Activated T-cell treated with anti-CD3 and anti-CD28 coated beads for 24 hours (primary cell): ENCODE measurements around the gene PRDM9.
"Not testable (repeated sequence)": the region's sequence is repeated elsewhere in the genome, so short reads cannot be mapped to it uniquely, and the experiment has no call there.

Experiments used
- DNase-seq: peaks from one replicate; pipeline ENCODE4 v3.0.0-alpha.2; 2020; ENCODE audit warnings: low read depth

PRDM9 gene

DNA sequence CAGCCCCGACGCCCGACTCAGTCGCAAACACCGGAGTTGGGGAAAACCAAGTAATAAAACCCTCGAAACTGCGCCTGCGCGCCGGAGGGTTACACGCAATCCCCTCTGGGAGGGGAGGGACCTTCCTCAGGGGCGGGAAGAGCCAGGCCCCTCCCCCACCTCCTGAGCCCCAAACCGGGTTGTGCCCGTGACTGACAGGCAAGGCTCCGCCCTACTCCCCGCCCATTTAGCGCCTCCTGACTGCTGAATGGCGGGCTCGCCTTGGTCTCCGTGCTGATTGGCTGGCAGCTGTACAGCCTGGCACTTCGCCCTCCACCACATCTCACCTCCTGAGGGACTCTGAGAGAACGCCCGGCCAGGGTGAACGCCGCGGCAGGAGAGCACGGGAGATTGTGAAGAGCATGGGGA is at the start of gene PRDM9:
PRDM9 (plus strand) TSS at position 332 of the 408 bp plus-strand sequence. CDS start 1,425 bp downstream, outside the sequence.
- peak; percentile 1 for DNase-seq

DNA sequence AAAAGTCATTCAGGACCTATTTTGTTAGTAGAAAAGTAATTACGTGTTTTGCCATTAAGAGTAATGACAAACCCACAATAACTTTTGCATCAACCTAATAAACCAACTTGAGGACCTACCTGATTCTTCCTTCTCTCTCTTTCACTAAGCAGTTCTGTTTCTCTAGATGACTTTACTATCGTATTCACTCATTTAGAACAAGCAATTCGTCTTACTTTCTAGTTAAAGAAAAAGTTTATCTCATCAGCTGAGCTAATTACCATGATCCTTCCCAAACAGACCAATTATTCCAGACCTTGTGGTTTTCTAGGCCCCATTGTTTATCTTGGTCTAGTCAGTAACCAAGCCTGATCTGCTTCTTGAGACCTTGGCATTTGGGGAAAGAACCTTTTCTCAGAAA is 49.6 kb upstream of the PRDM9 start:
- DNase-seq = no peak

DNA sequence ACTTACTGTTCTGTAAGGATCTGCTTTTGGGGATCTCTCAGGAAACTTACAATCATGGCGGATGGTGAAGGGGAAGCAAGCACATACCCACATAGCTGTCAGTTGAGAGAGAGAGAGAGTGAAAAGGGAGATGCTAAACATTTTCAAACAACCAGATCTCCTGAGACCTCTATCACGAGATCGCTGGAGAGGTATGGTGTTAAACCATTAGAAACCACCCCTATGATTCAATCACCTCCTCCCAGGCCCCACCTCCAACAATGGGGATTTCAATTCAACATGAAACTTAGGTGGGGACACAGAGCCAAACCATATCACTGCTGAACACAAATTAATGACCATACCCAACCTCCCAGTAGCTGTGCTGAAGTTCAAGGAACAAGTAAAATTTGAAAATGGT is 48.2 kb upstream of the PRDM9 start:
- no peak for DNase-seq

DNA sequence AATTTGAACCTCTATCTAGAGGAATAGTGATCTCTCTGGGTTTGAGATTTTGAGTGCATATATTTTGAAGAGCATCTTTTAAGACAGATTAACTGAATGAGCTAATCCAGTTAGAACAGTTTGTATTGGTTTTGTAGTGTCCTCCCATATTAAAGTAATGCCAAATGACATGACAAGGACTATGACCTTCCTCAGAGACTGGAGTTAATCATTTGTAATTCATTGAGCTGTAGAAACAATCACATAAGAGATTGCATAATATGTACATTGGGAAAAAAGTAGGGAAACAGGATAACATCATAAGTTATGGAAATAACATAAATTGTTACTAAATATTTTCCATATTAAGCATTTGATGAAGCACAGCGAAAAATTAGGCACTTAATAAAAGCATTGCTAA is 45.8 kb upstream of the PRDM9 start:
- no peak for DNase-seq

DNA sequence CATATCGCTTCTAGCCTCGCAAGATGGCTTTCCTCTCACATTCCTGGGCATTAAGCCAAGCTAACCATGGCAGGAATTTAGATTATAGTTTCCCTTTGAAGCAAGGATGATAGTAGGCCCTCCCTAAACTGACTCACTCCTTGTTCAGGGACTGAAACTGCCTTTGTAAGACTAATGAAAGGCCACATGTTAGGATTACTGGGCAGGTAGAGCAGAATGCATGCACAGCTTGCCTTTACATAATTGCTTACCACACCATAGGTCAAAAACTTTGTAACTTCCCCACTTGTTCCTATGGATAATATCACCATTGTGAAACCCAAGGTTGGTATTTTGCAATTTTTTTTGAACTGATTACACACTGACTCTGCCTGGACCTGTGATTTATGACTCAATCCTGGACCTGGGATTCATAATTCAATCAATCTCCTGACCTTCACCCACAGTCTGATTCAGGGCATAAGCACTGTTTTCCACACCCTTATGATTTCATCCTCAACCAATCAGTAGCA is 41.0 kb upstream of the PRDM9 start:
- DNase-seq = no peak

DNA sequence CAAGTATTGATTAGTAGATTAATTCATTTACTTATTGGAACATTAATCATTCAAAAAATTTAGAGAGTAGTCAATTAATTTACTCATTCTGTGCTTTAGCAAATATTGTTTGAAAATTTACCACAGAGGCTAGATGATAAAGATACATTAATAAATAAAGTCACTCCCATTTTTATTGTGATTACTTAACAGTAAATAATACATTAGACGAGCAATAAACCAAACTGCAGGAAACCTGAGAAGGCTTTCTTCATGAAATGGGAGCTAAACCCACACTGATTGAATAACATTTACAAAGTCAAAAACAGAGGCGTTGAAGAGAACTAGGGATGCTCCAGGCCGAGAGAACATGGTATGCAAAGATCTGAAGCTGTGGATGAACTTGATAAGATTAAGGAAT is 38.8 kb upstream of the PRDM9 start:
- no peak for DNase-seq

DNA sequence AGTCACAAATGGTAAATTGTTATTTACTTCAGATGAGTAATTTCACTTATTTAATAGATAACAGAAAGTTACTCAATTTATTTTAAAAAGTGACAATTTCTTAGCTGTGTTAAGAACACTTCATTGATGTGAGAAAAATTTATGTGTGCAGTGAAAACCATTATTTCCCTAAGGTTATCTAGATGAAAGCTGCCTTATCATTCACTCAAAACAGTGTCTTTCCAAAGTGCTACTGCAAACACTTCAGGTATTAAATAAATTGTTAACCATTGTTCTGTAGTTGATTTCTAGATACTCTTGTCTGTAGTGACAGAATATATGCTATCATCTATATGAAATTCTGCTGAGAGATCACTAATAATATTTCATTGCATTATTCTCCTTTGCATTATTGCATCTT is 33.5 kb upstream of the PRDM9 start:
- DNase-seq = no peak

DNA sequence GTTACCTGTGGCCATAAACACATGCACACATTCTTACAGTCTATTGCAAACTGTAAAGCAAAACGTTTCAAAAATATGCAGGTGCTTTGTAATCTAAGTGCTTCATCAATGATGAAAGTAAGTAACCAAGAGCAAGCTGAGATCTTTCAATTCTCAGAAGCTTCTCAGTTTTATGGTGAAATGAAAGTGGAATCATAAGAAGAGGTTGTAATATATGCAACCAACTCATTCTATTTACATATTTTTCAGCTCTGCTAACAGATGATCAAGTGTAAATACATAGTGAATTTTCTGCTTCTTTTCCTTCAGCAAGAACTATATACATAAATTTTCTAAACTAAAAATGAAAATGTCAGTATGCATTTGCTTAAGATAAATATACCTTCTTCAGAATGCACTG is 33.1 kb upstream of the PRDM9 start:
- DNase-seq = no peak

DNA sequence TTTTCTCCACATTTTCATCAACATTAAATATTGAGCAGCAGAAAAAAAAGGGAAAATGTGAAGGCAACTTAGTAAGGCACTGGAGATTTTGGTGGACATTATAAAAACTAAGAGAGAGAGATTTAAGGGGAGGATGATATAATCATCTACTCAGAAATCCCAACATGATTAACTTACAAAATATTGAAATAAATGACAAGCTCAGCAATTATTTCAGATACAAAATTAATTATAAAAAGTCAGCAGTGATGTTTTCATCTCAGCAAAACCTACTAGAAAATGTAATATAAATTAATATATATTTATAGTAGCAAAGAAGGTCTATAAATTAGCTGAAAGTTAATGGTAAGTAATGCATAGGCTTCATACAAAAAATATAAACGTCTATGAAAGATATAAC is 30.8 kb upstream of the PRDM9 start:
- no peak for DNase-seq

DNA sequence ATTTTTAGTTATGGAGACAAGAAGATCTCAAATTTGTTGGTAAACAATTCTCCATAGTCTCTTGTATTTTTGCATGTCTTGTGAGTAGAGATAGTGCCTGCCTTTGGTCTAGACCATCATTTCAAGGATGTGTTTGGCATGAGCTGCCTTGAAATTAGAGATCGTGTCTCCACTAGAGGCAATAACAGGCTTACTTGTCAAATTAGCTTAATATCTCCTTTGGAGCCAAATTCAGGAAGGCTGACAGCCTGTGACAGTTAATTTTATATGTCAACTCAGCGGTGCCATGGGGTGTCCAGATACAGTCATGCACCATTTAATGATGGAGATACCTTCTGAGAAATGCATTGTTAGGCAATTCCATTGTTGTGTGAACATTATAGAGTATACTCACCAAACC is 24.8 kb upstream of the PRDM9 start:
- no peak for DNase-seq

DNA sequence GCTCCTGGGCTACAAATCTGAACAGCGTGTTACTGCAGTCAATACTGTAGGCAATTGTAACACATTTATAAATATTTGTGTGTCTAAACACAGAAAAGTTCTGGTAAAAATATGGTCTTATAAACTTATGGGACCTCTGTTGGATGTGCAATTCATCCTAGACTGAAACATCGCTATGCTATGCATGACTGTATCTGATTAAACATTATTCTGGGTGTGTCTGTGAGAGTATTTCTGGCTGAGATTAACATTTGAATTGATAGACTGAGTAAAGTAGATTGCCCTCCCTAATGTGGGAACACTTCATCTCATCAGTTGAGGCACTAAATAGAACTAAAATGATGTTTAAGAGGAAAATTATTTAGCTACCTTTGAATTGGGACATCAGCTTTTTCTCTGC is 24.3 kb upstream of the PRDM9 start:
- DNase-seq = no peak

DNA sequence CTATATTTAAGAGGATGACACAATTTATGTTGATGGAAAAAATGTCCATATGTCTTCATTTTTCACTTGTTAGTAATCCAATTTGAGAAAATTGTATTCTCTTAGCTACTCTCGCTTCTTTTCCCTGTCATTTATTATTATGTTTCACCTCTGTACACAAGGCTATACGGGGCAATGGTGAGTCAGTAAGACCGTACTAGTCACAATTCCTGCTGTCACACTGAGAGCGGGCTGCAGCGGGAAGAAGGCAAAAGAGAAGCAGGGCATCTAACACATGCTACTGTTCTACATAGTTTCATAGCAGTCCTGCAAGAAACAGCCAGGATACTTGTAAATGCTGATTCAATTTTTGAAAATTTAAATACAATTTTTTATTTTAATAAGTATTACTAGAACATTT is 23.3 kb upstream of the PRDM9 start:
- DNase-seq = no peak

DNA sequence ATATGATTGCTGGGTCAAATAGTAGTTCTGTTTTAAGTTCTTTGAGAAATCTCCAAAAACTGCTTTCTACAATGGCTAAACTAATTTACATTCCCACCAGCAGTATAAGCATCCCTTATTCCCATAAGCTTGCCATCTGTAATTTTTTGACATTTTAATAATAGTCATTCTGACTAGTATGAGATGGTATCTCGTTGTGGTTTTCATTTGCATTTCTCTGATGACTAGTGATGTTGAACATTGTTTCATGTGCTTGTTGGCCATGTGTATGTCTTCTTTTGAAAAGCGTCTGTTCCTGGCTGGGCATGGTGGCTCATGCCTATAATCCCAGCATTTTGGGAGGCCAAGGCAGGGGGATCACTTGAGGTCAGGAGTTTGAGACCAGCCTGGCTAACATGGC is 21.2 kb upstream of the PRDM9 start:
- DNase-seq = not testable (repeated sequence)

DNA sequence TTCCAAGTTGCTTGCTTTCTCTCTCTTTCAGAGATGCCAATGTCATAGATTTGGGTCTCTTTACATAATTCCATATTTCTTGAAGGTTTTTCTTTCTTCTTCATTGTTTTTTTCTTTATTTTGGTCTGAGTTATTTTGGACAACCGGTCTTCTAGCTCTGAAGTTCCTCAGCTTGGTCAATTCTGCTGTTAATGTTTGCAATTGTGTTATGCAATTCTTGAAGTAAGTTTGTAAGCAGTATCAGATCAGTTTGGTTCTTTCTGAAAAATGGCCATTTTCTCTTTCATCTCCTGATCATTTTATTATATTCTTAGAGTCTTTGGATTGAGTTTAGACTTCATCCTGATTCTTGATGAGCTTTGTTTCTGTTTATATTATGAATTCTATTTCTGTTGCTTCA is 16.4 kb upstream of the PRDM9 start:
- no peak for DNase-seq

DNA sequence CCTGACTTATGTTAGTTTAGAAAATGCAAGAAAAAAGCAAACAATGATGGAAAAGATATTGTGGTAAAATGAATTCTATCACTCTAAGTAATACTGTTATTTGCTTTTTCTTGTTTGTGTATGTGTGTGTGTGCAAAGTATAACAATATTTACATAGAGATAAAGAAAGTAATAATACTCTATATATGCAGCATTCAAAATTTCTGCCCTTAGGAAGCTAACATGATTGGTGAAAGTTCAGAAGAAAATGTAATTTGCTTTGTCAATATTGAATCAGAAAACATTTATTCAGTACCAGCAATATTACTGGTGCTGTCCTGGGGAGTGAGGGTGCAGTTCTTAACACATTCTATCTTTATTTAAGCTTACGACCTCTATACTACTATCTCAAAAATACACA is 12.9 kb upstream of the PRDM9 start:
- no peak for DNase-seq

DNA sequence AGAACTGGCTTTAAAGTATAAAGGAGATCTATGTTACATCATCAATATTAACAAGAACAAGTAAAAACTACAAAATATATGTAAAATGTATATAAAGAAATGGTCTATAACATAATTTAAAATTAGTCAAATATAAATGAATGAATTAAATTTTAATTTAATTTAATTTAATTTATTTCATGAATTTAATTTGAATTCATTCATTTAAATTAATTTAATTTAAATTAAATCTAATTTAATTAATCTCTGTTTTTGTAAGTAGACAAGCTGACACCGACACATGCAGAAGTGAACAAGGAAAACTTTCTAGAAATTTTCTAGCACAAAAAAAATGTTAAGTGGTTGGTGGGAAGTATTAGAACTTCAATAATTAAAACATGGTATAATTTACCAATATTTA is 10.8 kb upstream of the PRDM9 start:
- DNase-seq = no peak

DNA sequence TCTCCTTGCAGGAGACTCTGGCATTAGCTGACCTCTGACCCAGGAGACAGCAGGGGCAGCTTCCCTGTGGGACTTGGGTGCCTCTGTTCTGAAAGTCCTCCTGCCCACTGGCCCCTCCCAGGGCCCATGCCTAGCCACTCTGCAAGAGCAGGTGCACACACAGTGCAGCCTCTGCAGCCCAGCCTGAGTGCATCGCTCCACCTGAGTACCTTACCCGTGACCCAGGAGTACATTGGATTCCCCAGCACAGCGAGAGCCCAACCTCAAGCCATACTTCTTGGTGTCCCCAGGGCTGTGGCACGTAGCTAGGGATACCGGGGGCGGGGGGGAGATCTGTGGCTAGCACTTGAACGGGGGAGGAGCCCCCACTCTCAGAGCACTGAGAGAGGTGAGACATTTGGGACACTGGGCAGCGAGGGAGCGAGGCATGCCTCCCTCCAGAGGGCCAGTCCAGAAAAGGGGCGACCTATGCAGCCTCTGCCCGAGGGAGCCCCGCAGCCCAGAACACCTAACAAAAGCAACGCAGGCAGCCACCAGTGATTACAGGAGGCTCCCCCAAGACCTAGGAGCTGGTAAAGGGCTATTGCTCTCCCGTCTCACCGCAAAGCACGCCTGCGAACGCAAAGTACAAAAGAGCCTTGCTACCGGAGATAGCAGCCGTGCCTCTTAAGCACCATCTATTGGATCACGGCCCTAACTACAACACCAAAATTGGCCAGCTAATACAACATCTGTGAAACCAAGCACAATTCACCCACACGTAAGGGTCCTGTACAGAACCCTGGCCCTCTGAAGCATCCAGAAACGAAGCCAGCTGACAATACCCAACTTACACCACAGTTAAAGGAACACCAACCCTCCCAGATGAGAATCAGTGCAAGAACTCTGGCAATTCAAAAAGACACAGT is 826 bp upstream of the PRDM9 start:
- DNase-seq = no peak

DNA sequence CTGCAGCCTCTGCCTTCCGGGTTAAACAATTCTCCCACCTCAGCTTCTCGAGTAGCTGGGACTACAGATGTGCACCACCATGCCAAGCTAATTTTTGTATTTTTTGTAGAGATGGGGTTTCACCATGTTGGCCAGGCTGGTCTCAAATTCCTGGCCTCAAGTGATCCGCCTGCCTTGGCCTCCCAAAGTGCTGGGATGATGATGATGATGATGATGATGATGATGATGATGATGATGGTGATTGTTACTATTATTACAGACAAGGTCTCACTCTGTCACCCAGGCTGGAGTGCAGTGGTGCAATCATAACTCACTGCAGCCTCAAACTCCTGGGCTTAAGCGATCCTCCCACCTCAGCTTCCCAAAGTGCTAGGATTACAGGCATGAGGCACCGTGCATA is 3.0 kb downstream of the PRDM9 start:
- not testable (repeated sequence) for DNase-seq

DNA sequence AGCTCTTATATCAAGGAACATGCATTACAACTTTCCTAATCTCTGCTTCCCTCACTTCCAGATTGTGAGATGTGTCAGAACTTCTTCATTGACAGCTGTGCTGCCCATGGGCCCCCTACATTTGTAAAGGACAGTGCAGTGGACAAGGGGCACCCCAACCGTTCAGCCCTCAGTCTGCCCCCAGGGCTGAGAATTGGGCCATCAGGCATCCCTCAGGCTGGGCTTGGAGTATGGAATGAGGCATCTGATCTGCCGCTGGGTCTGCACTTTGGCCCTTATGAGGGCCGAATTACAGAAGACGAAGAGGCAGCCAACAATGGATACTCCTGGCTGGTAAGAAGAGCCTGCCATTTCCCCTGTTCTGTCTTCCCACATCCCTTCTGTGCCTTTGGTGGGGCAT is 15.1 kb downstream of the PRDM9 start:
- DNase-seq = no peak

DNA sequence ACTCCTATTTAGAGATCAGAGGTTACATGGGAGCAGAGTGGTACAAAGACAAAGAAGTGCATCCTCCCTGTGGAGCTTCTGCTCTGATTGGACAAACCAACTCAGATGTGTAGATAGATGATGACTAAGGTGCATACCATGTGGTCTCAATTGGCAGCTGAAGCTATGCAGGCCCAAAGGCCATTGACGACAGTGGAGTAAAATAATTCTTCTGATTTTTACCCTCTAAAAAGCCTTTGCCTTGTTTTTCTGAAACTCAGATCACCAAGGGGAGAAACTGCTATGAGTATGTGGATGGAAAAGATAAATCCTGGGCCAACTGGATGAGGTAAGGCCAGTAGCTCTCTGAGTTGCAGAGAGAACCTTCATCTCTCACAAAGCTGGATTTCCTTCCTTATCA is 15.6 kb downstream of the PRDM9 start:
- no peak for DNase-seq

DNA sequence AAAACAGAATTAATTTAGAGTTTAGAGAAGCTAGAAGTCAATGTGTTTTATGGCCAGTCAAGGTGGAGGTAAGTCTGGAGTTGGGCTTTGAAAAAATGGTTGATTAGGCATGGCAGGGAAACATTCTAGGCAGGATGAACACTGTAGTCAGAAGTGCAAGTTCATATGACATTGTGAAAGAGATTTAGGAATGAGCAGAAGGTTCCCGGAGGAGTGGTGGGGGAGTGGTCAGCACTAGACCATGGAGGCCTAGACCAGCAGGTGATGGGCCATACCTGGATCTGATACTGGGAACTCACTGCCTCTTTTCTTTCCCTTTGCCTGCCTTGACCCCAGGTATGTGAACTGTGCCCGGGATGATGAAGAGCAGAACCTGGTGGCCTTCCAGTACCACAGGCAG is 16.6 kb downstream of the PRDM9 start:
- DNase-seq = no peak

DNA sequence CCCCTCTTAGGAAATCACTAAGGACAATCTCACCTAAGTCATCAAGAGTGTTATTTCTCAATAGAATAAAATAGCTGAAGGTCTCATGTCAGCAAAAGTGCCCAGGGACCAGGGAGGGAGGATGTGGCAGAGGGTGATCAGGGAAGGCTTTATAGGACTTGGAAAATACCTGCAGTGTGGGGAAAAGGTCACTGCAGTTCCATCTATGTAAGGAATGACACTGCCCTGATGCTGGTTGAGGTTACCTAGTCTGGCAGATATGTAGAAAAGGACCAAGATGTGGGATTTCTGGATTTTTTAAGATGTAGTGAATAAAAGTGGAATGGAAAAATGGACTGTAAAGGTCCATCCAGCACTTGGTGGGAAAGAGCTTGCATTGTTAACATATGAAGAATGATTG is 18.3 kb downstream of the PRDM9 start:
- no peak for DNase-seq

DNA sequence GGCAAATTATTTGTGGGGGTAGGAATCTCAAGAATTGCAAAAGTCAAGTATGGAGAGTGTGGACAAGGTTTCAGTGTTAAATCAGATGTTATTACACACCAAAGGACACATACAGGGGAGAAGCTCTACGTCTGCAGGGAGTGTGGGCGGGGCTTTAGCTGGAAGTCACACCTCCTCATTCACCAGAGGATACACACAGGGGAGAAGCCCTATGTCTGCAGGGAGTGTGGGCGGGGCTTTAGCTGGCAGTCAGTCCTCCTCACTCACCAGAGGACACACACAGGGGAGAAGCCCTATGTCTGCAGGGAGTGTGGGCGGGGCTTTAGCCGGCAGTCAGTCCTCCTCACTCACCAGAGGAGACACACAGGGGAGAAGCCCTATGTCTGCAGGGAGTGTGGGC is 19.2 kb downstream of the PRDM9 start:
- DNase-seq = not testable (repeated sequence)
